Epithelial cell of esophagus (primary cell): ENCODE results near the gene DHRS12.
"Not testable (repeated sequence)": the region's sequence is repeated elsewhere in the genome, so short reads cannot be mapped to it uniquely, and the experiment has no call there.

ENCODE experiments used
- DNase-seq: peaks from one replicate; pipeline ENCODE4 v3.0.0; 2010; ENCODE audit warnings: low read depth
- H3K4me3 ChIP-seq: 2 replicates; pipeline ENCODE4 v1.5.1; 2011; ENCODE audit warnings: mild to moderate bottlenecking, low read length, control low read depth
- CTCF ChIP-seq: IDR thresholded peaks from 2 replicates; pipeline ENCODE4 v1.5.1; 2011; ENCODE audit warnings: low read depth, mild to moderate bottlenecking, low read length, control low read depth, inconsistent platforms; ENCODE audit not compliant: insufficient read depth; ENCODE audit errors: missing control alignments

The DHRS12 gene

GRCh38 chr13:51826606-51827005 lies 22.6 kb upstream of the DHRS12 start:
- DNase-seq, result peak; percentile 77
- TF ChIP-seq CTCF, result no peak
- H3K4me3 ChIP-seq, result no peak overlapping the region

GRCh38 chr13:51825681-51826254 lies 21.8 kb upstream of the DHRS12 start:
- no peak for TF ChIP-seq CTCF
- H3K4me3 ChIP-seq, result no peak overlapping the region
- DNase-seq, result no peak

- no peak for TF ChIP-seq CTCF
- peak; percentile 25 for DNase-seq
- no peak overlapping the region for H3K4me3 ChIP-seq
These were observed 21.2 kb upstream of the DHRS12 start for GRCh38 chr13:51825165-51825592.

GRCh38 chr13:51824712-51825111 lies 20.7 kb upstream of the DHRS12 start:
- not testable (repeated sequence) for H3K4me3 ChIP-seq, DNase-seq

GRCh38 chr13:51823863-51824262 lies 19.9 kb upstream of the DHRS12 start:
- no peak for DNase-seq
- H3K4me3 ChIP-seq, result no peak overlapping the region
- TF ChIP-seq CTCF, result no peak

- no peak for TF ChIP-seq CTCF
- H3K4me3 ChIP-seq, result no peak overlapping the region
- DNase-seq, result no peak
These were observed 19.4 kb upstream of the DHRS12 start for GRCh38 chr13:51823359-51823758.

GRCh38 chr13:51822106-51822815 lies 18.3 kb upstream of the DHRS12 start:
- no peak for TF ChIP-seq CTCF
- no peak overlapping the region for H3K4me3 ChIP-seq
- no peak for DNase-seq
